Sciatic nerve (tissue), 2 donors: ENCODE results near the gene MAG. TPM values are rescaled to one million over a fixed set of nuclear protein-coding genes. Genes with fewer than 3 reads are reported as not detected.

Experiments used
- ATAC-seq: fragments of 200-7000 bp; cut with Tn5 transposase; one replicate; pipeline ENCODE4 v1.9.1; 2020; ENCODE audit warnings: mild to moderate bottlenecking, moderate library complexity
- DNase-seq: peaks from one replicate; pipeline ENCODE4 v3.0.0-alpha.2; 2020; ENCODE audit warnings: low spot score
- intact Hi-C: fragments of 100-400 bp; cut with DNase I; formaldehyde crosslinking; loops from one replicate; pipeline ENCODE4 v1.14.2; 2022
- total RNA-seq: library from RNA; stranded (reverse); fragmentation: NEBNext Ultra II Directional; extraction: Animal tissue kit (Norgen Biotek cat#: 25700); gene quantifications from one replicate; pipeline ENCODE4 v1.2.1, GENCODE V29; 2021
- donor health status: DM: no; HTN: no; CAD: no.
- donor health status: DM: no; HTN: no; CAD: no.

Gene MAG, protein sequence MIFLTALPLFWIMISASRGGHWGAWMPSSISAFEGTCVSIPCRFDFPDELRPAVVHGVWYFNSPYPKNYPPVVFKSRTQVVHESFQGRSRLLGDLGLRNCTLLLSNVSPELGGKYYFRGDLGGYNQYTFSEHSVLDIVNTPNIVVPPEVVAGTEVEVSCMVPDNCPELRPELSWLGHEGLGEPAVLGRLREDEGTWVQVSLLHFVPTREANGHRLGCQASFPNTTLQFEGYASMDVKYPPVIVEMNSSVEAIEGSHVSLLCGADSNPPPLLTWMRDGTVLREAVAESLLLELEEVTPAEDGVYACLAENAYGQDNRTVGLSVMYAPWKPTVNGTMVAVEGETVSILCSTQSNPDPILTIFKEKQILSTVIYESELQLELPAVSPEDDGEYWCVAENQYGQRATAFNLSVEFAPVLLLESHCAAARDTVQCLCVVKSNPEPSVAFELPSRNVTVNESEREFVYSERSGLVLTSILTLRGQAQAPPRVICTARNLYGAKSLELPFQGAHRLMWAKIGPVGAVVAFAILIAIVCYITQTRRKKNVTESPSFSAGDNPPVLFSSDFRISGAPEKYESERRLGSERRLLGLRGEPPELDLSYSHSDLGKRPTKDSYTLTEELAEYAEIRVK
- total RNA-seq: 82.2 TPM

DNA sequence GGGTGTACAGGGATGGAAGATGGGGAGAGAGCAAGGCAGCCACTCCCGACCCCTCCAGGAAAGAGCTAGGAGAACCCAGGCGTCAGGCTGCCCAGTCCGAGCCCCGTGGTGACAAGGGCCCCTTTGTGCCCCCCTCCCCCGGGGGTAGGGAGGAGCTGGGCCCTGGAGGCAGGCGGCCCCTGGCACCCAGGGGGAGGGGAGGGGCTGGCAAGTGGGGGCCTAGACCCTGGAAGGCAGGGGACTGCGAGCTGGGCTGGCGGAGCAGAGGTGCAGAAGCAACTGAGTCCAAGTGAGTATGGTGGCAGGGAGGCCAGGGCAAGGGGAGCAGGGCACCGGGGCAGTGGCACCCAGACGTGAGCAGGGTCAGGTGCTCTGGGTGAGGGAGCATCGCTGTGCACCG, at the start of gene MAG:
MAG (plus strand) TSS at position 246 of the 400 bp plus-strand sequence. CDS start 3,248 bp downstream, outside the sequence.
- ATAC-seq (peak; percentile 46), DNase-seq (no peak)
- intact Hi-C loops: no loop called here

DNA sequence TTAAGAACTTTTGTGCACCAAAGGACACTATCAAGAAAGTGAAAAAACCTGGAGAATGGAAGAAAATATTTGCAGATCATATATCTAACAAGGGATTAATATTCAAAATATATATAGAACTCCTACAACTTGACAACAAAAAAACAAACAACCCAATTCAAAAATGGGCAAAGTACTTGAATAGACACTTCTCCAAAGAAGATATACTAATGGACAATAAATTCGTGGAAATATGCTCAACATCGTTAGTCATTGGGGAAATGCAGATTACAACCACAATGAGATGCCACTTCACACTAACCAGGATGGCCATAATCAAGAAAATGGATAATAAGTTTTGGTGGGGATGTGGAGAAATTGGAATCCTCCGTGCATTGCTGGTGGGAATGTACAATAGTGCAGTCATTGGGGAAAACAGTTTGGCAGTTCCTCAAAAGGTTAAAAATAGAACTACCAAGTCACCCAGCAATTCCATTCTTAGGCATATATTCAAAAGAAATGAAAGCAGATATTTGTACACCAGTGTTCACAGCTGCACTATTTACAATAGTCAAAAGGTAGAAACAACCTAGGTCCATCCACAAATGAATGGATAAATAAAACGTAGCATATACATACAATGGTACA, 45.4 kb upstream of the MAG start:
- intact Hi-C loops: no loop called here
- no peak for ATAC-seq

DNA sequence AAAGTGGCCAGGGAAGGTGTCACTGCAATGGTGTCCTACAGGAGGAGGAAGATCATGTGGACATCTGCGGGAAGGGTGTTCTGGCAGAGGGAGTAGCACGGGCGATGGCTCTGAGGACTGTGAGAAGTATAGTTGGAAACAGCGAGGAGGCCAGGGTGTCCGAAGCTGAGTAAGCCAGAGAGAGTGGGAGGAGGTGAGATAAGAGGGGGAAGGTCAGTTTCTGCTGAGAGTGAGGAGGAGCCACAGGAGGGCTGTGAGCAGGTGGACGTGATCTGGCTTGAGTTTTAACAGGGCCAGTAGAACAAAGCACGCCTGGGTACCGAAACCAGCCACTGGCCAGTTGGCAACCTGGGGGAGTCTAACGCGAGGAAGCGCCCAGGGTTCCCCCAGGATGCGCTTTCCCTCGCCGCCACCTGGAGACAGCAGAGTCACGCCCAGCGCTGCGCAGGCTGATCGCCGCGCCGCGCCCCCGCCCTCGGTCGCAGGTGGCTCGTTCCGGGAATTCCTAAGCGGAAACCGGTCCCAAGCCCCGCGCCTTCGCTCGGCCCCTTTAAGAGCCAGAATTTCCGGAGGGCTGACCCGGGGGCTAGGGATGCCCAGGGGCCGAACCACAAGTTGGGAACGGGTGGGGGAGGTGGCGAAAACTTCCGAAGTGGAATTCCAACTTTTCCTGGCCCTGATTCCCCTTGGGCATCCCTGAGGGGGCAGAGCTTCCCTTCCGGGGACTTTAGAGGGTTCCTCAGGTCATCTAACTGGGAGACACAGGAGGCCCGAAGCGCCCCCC, 44.2 kb upstream of the MAG start:
- intact Hi-C loops: no loop called here
- ATAC-seq (peak; percentile 53), DNase-seq (no peak)

More for the DNA sequence above, 45.4 kb upstream of the MAG start:
- DNase-seq: no peak

DNA sequence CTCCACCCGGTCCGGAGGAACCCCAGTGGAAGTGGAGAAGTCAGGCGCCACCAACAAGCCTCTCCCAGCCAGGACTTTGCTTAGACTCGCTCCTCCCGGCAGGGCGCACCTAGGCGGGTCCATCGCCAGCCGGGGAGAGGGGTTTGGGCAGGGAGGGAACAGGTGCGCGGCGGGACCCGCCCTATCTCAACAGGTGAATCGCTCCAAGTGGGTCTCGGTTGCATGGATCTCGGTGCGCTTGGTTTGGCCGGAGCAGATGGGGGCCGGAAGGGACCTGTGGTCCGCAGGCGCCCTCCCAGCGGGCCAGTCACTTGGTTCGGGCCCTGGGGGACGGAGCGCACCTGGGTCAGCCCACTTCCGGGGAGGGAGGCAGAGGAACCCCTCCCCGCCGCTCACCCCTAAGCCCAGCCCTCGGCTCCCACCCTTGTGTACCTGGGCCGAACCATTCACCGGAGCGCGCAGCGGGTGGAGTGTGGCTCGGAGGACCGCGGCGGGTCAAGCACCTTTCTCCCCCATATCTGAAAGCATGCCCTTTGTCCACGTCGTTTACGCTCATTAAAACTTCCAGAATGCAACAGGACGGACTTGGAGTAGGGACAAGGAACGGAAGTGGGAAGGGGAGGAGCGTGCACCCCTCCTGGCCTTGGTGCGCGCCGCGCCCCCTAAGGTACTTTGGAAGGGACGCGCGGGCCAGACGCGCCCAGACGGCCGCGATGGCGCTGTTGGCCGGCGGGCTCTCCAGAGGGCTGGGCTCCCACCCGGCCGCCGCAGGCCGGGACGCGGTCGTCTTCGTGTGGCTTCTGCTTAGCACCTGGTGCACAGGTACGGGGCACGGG, 43.4 kb upstream of the MAG start, which contains the start of gene LSR:
LSR (plus strand) TSS at position 693 of the 836 bp plus-strand sequence; CDS start at position 714, 21 bp downstream.
- ATAC-seq (peak; percentile 65), DNase-seq (no peak)
- intact Hi-C loops: no loop called here

DNA sequence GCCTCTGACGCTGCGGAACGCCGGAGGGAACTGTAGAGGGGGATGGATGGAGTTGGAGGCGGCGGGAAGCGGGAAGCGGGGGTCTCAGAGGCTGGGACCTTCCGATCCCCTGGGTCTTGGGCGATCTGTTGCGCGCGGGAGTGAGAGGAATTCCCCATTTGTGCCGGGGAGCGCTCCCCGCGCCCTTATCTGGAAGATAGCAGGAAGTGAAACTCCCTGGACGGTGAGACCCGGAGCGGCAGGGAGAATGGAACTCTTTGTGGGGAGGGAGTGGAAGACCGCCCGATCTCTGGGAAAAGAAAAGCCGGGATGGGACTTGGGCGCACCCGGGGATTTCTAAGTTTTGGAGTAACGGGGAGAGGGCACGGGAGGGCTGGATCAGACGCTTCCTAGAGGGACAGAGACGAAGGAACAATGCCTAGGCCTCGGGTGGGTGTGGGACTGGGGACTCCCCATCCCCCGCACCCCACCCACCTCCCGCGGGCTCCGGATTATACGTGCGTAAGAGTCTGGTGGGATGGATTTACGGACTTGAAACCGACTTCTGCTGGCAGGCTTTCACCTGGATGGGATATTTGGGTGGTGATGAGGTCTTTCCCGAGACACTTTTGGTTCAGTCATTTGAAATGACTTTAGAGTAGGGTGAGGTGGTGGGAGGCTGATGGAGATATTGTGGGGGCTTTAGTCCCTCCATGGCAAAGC, 42.7 kb upstream of the MAG start:
- DNase-seq (no peak), ATAC-seq (no peak)
- intact Hi-C loops: no loop called here

DNA sequence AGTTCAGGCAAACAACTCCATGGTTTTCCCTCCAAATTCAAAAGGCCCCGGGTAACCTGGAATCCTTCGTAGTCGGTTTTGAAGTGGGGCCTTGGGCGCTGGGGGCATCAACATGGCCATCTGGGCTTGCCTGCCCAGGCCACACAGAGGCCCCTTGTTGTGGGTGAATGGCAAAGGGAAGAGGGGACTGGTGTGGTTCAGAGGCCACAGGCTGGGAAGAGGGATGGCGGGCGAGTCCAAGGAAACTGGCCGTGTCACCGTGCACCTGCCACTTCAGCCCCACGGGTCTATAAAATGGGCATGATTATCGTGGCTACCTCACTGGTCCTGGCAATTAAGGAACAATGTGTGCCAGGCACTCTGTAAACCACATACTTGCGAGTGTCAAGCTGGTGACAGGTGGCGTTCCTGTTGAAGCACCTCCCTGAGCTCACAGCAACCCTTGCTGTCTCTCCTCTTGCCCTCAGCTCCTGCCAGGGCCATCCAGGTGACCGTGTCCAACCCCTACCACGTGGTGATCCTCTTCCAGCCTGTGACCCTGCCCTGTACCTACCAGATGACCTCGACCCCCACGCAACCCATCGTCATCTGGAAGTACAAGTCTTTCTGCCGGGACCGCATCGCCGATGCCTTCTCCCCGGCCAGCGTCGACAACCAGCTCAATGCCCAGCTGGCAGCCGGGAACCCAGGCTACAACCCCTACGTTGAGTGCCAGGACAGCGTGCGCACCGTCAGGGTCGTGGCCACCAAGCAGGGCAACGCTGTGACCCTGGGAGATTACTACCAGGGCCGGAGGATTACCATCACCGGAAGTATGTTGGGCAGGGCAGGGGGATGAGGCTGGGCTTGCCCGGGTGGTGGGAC, 41.9 kb upstream of the MAG start:
- intact Hi-C loops: no loop called here
- ATAC-seq (no peak), DNase-seq (no peak)

DNA sequence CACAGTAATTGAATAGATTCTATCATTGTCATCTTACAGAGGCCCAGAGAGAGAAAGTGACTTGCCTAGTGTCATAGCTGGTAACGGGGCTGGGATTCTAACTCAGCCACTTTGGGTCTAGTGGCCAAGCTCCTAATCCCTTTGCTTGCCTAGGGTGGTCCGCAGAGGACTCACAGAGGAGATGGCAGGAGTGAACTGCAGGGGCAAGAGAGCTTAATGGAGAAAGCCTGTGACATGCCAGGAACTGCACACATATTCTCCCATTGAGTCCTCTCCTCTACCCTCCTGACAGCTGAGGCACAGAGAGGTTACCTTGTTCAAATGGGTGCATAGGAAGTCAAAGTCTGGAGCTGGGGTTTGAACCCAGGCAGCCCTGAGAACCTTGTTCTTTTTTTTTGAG, 40.5 kb upstream of the MAG start:
- ATAC-seq (no peak), DNase-seq (no peak)
- intact Hi-C loops: no loop called here

DNA sequence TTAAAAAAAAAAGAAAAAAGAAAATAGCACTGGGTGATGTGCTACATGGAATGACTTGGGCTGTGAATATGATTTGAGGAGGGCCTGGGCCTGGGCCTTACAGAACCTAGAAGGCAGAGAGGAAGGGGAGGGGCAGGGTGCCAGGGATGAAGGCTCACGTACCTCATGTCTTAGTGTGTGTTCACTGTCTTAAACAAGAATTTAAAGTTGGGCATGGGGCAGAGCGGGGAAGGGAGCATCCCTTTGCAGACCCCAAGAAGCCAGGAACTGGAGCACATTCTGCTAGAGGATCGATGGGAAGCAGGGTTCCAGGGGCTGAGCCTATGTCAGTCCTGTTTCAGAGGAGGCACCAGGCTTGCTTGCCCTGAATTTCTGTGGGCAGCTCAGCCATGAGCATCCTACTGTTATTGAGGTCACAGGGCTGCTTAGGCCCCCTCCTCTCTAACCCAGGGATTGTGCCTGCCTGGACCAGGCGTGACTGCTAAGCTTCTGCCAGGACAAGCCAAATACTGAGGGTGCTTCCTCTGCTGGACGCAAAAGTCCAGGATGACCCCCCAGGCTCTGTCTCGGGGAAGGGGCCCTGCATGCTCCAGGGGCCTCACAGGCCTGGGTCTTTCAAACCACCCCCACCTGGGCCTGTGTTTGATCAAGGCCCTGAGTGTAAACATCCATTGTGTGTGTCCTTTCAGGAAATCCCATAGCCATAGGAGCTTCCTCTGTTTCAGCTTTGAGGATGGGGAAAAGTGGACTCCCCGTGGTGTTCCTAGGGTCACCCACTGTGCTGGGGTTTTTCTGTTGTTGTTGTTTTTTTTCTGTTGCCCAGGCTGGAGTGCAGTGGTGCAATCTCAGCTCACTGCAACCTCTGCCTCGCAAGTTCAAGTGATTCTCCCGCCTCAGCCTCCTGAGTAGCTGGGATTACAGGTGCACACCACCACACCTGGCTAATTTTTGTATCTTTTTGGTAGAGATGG, 38.4 kb upstream of the MAG start:
- ATAC-seq: no peak
- DNase-seq: no peak
- intact Hi-C loops: no loop called here

DNA sequence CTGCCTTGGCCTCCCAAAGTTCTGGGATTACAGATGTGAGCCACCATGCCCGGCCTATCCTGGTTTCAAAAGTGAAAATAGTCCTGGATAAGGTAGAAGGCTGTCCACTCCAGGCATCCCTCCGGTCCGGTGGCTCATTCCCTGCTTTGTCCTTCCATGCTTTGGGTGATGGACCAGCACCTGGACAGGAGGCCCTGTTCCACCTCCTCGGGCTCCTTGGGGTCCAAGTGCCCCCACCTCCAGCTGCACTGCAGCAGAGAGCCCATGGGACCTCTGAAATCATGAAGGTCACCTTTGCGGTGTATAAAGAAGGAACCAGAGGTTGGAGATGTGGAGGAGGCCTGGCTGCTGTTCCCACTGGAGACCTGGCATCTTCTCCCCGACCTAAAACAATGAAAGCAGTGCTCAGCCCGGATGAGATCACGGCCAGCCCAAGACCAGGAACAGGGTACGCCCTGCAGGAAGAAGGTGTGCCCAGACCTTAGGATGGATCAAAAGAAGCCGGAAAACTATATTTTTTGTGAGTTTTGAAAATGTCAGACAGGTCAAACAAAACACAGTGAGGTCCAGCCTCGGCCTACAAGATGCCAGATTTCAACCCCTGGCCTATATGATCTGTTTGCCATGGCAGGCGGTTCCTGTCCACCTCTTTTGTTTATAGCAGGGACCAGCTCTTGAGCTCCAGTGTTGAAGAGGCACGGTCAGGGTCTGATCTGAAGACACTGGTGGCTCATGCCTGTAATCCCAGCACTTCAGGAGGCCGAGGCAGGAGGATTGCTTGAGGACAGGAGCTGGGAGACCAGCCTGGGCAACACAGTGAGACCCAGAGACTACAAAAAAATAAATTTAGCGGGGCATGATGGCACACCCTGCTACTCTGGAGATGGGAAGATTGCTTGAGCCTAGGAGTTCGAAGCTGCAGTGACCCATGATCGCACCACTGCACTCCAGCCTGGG, 37.3 kb upstream of the MAG start:
- no peak for DNase-seq
- intact Hi-C loops: no loop called here
- ATAC-seq: no peak

DNA sequence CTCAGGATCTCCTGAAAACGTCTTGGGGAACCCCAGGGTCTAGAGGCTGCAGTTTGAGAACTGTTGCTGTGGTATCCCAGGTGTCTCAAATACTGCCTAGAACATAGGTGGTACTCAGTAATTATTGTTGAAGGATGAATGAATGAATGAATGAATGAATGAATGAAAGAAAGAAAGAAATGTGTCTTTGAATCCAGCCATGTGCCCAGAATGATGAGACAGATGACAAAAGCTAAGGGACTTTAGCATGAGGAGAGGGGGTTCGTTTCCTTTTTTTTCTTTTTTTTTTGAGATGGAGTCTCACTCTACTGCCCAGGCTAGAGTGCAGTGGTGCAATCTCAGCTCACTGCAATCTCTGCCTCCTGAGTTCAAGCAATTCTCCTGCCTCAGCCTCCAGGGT, 35.4 kb upstream of the MAG start:
- intact Hi-C loops: no loop called here
- no peak for DNase-seq
- no peak for ATAC-seq

DNA sequence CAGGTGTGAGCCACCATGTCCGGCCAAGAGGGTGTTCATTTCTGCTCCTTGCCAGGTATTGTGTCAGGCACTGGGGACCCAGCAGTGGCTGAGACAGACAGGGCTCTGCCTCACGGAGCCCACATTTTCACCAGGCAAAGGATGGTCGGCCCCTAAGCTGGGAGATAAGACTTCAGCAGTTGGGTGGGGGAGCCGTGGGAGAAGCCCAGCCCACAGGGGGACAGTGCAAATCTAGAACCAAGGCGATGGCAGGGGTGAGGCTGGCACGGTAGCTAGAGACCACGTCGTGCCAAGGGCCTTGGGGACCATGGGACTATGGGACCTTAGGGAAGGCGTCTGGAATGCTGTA, 34.9 kb upstream of the MAG start:
- intact Hi-C loops: no loop called here
- no peak for DNase-seq

DNA sequence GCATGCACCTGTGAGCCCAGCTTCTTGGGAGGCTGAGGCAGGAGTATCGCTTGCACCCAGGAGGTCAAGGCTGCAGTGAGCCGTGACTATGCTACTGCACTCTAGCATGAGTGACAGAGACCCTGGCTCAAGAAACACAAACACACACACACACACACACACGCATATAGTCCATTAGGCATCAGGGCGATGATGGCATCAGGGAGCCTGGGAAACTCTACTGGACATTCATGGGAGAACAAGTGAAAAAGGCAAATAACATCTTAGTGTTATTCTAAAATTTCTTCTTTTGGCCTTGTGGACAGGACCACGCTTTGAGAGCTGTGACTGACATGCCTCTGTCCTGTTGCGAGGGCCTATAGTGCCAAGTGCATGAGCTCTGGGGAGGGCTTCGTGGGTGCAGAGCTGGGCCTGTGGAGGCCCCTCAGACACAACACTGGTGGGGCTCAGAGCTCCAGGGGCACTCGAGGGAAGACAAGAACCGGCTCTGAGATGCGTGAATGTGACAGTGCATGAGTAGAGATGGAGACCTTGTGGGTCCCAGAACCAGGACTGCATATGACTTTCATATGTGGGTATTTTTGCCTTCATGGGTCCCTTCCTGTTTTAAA, 31.2 kb upstream of the MAG start:
- DNase-seq (peak; percentile 36), ATAC-seq (no peak)
- intact Hi-C loops: no loop called here

More for the DNA sequence above, 34.9 kb upstream of the MAG start:
- ATAC-seq: no peak

DNA sequence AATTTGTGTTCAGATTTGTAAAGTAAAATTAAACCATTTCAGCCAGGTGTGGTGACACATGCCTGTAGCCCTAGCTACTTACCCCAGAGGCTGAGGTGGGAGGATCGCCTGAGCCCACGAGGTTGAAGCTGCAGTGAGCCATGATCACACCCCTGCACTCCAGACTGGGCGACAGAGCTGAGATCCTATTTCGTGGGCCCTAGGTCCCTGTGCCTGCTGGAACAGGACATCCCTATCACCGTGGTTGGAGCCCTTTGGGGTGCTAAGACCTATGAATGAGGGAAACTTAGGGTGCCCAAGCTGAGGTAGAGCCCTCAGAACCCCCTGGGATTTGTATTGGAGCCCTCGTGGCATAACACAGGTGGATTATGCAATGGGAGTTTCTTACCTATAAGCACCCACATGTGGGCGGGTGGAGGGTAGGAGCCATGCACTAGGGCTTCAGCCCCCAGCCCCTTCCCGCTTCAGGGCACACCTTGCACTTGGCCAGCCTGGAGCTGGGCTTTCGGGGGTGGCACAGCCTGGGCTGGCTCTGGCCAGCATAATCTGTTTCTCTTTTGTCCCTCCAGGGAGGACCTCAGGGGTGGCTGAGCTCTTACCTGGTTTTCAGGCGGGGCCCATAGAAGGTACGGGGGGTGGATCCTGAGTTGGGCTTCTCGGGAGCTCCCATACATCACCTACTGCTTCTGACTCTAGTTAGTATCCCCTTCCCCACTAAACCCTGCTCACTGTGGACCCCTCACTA, 30.4 kb upstream of the MAG start:
- DNase-seq (peak; percentile 49), ATAC-seq (no peak)
- intact Hi-C loops: no loop called here
